Spleen (tissue), 11 donors: ENCODE measurements around the gene ACSL5. TPM values are rescaled to one million over a fixed set of nuclear protein-coding genes. Genes with fewer than 3 reads are reported as not detected.
A peak's percentile ranks its signal among the peaks of the same experiment; 100 is the strongest.

Experiments used
- DNase-seq: peaks from one replicate; pipeline ENCODE4 v3.0.0-alpha.2; 2020
- H3K27ac ChIP-seq, 8 donors: fragments of 200-600 bp; sonication (generic) in 7 of 8; 1 replicate in 4 of 8; 2 replicates in 4 of 8; pipeline versions ENCODE4 v1.5.0 to v1.8.0; 2016 to 2021; ENCODE audit warnings: inconsistent platforms in 4 of 8, mild to moderate bottlenecking in 4 of 8, moderate library complexity in 1 of 8
- H3K27me3 ChIP-seq, 7 donors: fragments of 200-600 bp; sonication (generic) in 6 of 7; replicated peaks in 1 of 7; 1 replicate in 4 of 7; 2 replicates in 3 of 7; pipeline versions ENCODE4 v1.5.0 to v1.8.0; 2016 to 2021; ENCODE audit warnings: inconsistent platforms in 3 of 7, mild to moderate bottlenecking in 1 of 7
- H3K36me3 ChIP-seq, 6 donors: fragments of 200-600 bp; sonication (generic) in 5 of 6; 1 replicate in 4 of 6; 2 replicates in 2 of 6; pipeline versions ENCODE4 v1.5.0 to v1.8.0; 2016 to 2021; ENCODE audit warnings: inconsistent platforms in 2 of 6
- H3K4me1 ChIP-seq, 6 donors: fragments of 200-600 bp; sonication (generic) in 5 of 6; 1 replicate in 3 of 6; 2 replicates in 3 of 6; pipeline versions ENCODE4 v1.5.0 to v1.8.0; 2016 to 2021; ENCODE audit warnings: inconsistent platforms in 3 of 6
- H3K4me3 ChIP-seq, 8 donors: fragments of 200-600 bp; sonication (generic) in 7 of 8; 1 replicate in 4 of 8; 2 replicates in 4 of 8; pipeline versions ENCODE4 v1.5.0 to v1.8.0; 2016 to 2021; ENCODE audit warnings: inconsistent platforms in 4 of 8, mild to moderate bottlenecking in 4 of 8, moderate library complexity in 2 of 8
- H3K9me3 ChIP-seq, 8 donors: fragments of 200-600 bp; sonication (generic) in 7 of 8; 1 replicate in 4 of 8; 2 replicates in 4 of 8; pipeline versions ENCODE4 v1.5.0 to v1.8.0; 2016 to 2021; ENCODE audit warnings: inconsistent platforms in 4 of 8
- POLR2A ChIP-seq, 3 donors: fragments of 450-650 bp; IDR thresholded peaks; one replicate each; pipeline ENCODE4 v1.5.1; 2017; ENCODE audit warnings: antibody characterized with exemption in 3 of 3, mild to moderate bottlenecking in 1 of 3
- POLR2AphosphoS5 ChIP-seq, 3 donors: sonication (generic); formaldehyde crosslinking; IDR thresholded peaks; one replicate each; pipeline ENCODE4 v1.5.1; 2017; ENCODE audit warnings: antibody characterized with exemption in 3 of 3
- WGBS, 5 donors: extraction: QIAGEN DNeasy Blood & Tissue Kit in 3 of 5; methylation state at CpG; one replicate each; pipeline versions ENCODE4 v1.1.5 to v1.1.7; 2013 to 2018; 5-methylcytosine and 5-hydroxymethylcytosine counted together
- intact Hi-C: fragments of 100-400 bp; cut with DNase I; formaldehyde crosslinking; loops from one replicate; pipeline ENCODE4 v1.15.0; 2023; ENCODE audit warnings: low total_unique reads
- polyA plus RNA-seq, 3 donors: library from polyadenylated mRNA; stranded (reverse); fragments of 200-250 nt; gene quantifications; one replicate each; pipeline ENCODE4 v1.2.1, GENCODE V29; 2013
- total RNA-seq, 7 donors: library from RNA; depleted of rRNA in 3 of 7; stranded (reverse); fragments of >200 nt in 3 of 7; fragmentation: NEBNext Ultra II Directional in 4 of 7; extraction: Animal tissue kit (Norgen Biotek cat#: 25700) in 4 of 7; gene quantifications; one replicate each; pipeline versions ENCODE4 v1.1.0 to v1.2.1, GENCODE V29; 2016 to 2021
- TF ChIP-seq, protein P1 (sequence below), 11 experiments: fragments of 200-600 bp in 7 of 11; fragments of 450-650 bp in 4 of 11; sonication (generic) in 4 of 11; IDR thresholded peaks in 8 of 11; conservative IDR thresholded peaks in 3 of 11; 1 replicate in 7 of 11; 2 replicates in 4 of 11; pipeline versions ENCODE4 v1.4.0 to v1.8.0; 2016 to 2021; ENCODE audit warnings: antibody characterized with exemption in 11 of 11, inconsistent platforms in 4 of 11, mild to moderate bottlenecking in 1 of 11
- donor health status: healthy with polysubstance abuse.
- donor health status: DM: no; HTN: no; CAD: no; lungs with moderate emphysema.
- donor health status: DM: no; HTN: no; CAD: no.
- donor health status: Bipolar disorder and iron deficiency.
- donor health status: healthy.
- donor health status: DM: no; HTN: no; CAD: no.
- donor health status: DM: yes; HTN: yes; CAD: no.

Gene ACSL5
- total and polyA plus RNA-seq, 10 donors: 18.6 to 49.4 (median 42.8) TPM

DNA sequence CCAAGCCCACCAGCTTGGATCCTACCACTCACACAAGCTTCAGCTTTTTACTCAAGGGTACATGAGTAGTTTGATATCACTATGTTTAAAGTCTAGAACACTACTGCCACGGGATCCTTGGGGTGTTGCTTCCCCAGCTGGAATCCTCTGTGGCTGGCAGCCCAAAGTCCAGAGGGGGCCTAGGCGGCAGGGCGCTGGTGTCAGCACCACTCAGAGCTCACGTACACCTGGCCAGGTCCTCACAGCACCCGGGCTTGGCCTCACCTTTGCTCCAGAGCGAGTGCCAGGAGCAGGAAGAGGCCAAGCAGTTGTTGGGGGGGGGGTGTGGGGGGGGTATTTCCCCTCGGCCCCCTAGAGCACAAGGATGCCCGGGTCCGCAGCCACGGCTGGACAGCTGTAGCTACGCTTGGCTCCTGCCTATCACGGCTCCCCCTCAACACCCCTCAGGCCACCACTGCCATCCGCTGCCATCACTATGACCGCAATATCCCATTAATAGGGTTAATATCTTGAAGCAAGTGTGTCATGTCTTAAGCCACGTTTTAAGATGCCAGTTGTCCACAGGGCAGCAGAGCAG is 55.8 kb downstream of the ACSL5 start:
- 81 to 91% (median 86%) methylated on average over 12 to 15 of the region's 15 CpGs for WGBS, 5 donors
- Histone ChIP-seq H3K4me3 (no peak overlapping the region), H3K36me3 (peaks cover 0 to 100% (median 91%) of the 10 kb centered on the region in 6 donors), H3K27me3 (no peaks in the 10 kb centered on the region), H3K4me1 (no peaks in the 10 kb centered on the region), H3K27ac (peak overlapping the region in 3 of 8 donors; percentile 9 to 47 (median 16)), H3K9me3 (no peaks in the 10 kb centered on the region)
- TF ChIP-seq POLR2A (IDR thresholded peaks at IDR 0.05) (no peak), POLR2AphosphoS5 (IDR thresholded peaks at IDR 0.05) (peak in 2 of 3 donors; percentile 12 to 68)
- TF ChIP-seq, protein P1, sequence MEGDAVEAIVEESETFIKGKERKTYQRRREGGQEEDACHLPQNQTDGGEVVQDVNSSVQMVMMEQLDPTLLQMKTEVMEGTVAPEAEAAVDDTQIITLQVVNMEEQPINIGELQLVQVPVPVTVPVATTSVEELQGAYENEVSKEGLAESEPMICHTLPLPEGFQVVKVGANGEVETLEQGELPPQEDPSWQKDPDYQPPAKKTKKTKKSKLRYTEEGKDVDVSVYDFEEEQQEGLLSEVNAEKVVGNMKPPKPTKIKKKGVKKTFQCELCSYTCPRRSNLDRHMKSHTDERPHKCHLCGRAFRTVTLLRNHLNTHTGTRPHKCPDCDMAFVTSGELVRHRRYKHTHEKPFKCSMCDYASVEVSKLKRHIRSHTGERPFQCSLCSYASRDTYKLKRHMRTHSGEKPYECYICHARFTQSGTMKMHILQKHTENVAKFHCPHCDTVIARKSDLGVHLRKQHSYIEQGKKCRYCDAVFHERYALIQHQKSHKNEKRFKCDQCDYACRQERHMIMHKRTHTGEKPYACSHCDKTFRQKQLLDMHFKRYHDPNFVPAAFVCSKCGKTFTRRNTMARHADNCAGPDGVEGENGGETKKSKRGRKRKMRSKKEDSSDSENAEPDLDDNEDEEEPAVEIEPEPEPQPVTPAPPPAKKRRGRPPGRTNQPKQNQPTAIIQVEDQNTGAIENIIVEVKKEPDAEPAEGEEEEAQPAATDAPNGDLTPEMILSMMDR (IDR thresholded peaks at IDR 0.05 in 8 of 11, conservative IDR thresholded peaks at IDR 0.05 in 3 of 11): no peak
- DNase-seq: peak; percentile 72
- intact Hi-C loops: loop anchor here (10.0 kb wide), 1 partner anchor 105 kb away; no protein-coding TSS in a partner anchor

DNA sequence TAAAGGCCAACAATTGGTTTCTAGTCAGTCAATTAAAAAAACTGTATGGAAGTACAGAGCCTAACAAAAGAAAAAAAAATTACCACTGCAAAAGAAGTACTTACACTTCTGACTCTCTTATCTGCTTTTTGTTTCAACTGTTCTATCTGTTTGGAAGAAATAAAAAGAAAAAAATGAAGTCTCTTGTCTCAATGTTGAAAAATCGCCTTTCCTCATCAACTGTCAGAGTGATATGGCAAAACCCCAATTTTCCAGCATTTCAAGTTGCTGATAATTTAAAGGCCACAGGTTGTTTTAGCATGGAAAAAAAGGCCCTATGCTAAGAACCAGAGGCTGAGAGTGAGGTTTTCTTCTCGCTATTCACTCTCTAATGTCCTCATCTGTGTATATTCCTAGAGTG is 59.2 kb downstream of the ACSL5 start:
- intact Hi-C loops: loop anchor here (10.0 kb wide), 1 partner anchor 108 kb away; no protein-coding TSS in a partner anchor
- Histone ChIP-seq H3K27ac (no peak overlapping the region), H3K4me3 (no peak overlapping the region), H3K36me3 (peaks cover 0 to 100% (median 83%) of the 10 kb centered on the region in 6 donors), H3K4me1 (no peaks in the 10 kb centered on the region), H3K27me3 (no peaks in the 10 kb centered on the region), H3K9me3 (no peaks in the 10 kb centered on the region)
- 89 to 98% (median 95%) methylated on average over 2 of the region's 2 CpGs for WGBS, 5 donors
- TF ChIP-seq, protein P1 (IDR thresholded peaks at IDR 0.05 in 8 of 11, conservative IDR thresholded peaks at IDR 0.05 in 3 of 11): no peak
- no peak for TF ChIP-seq POLR2AphosphoS5 (IDR thresholded peaks at IDR 0.05)
- TF ChIP-seq POLR2A (IDR thresholded peaks at IDR 0.05): no peak
- no peak for DNase-seq

DNA sequence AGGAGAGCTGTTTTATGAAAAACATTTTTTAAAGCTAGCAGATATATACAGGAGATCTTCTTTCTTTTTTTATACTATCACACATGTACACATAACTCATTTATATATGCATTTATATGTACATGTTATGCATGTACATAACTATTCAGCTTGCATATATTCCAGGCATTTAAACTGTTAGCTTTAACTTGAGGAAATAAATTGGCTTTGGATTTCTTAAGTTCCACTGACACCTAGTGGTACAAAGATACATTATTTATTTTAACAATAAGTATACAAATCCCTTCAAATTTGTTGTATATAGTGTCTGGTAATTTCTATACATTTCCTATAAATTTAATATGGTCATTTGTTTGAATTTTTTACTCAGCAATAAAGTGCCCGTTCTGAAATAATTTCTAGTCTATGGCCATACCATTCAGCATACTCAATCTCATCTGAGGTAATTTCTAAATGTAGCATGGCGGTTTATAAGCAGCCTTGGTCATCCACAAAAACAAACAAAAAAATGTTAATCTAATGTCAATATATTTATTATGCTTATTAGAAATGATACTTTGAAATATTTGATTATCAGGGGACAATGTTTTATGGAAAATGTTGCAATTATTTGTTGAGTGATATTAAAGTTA is 61.2 kb downstream of the ACSL5 start:
- Histone ChIP-seq H3K9me3 (no peaks in the 10 kb centered on the region), H3K4me3 (no peak overlapping the region), H3K4me1 (no peaks in the 10 kb centered on the region), H3K27ac (no peak overlapping the region), H3K27me3 (no peaks in the 10 kb centered on the region), H3K36me3 (peaks cover 0 to 100% (median 81%) of the 10 kb centered on the region in 6 donors)
- no peak for DNase-seq
- TF ChIP-seq POLR2AphosphoS5 (IDR thresholded peaks at IDR 0.05): no peak
- TF ChIP-seq, protein P1 (IDR thresholded peaks at IDR 0.05 in 8 of 11, conservative IDR thresholded peaks at IDR 0.05 in 3 of 11): peak in 6 of 11 experiments; percentile 14 to 44 (median 29)
- no peak for TF ChIP-seq POLR2A (IDR thresholded peaks at IDR 0.05)
- intact Hi-C loops: loop anchor here (10.0 kb wide), 1 partner anchor 110 kb away; no protein-coding TSS in a partner anchor
- whole genome bisulfite sequencing, 5 donors: 89 to 97% (median 93%) methylated on average over 2 of the region's 2 CpGs

DNA sequence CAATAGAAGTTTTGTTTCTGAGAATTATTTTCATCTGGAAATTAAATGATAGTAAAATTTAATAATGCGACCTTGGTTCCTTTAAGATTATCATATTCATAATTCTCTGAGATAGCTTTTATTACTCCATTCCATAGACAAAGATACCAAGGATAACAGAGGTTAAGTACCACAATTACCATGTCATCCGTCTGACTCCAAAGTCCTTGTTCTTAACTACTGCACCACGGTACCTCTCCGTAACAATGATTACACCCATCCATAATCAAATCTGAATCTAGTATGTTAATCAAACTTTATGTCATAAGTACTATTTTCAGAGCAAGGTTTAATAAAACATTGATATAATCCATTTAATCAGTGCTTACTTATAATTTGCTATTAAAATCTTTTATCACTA is 64.4 kb downstream of the ACSL5 start:
- Histone ChIP-seq H3K4me3 (no peak overlapping the region), H3K9me3 (no peaks in the 10 kb centered on the region), H3K36me3 (peaks cover 0 to 100% (median 76%) of the 10 kb centered on the region in 6 donors), H3K4me1 (peaks cover 0 to 14% (median 4%) of the 10 kb centered on the region in 6 donors), H3K27ac (no peak overlapping the region), H3K27me3 (no peaks in the 10 kb centered on the region)
- WGBS, 5 donors: 92 to 99% (median 96%) methylated on average over 4 of the region's 4 CpGs
- no peak for DNase-seq
- TF ChIP-seq, protein P1 (IDR thresholded peaks at IDR 0.05 in 8 of 11, conservative IDR thresholded peaks at IDR 0.05 in 3 of 11): no peak
- TF ChIP-seq POLR2AphosphoS5 (IDR thresholded peaks at IDR 0.05) (no peak), POLR2A (IDR thresholded peaks at IDR 0.05) (no peak)
- intact Hi-C loops: loop anchor here (10.0 kb wide), 1 partner anchor 114 kb away; no protein-coding TSS in a partner anchor
